GM19240 (cell line): Measurements from ENCODE around the gene PDXDC1.
"Not testable (repeated sequence)": the region's sequence is repeated elsewhere in the genome, so short reads cannot be mapped to it uniquely, and the experiment has no call there.

Experiments used
- DNase-seq: peaks from one replicate; pipeline ENCODE4 v3.0.0; 2011; ENCODE audit warnings: low spot score; ENCODE audit not compliant: insufficient read length

PDXDC1 gene

DNA sequence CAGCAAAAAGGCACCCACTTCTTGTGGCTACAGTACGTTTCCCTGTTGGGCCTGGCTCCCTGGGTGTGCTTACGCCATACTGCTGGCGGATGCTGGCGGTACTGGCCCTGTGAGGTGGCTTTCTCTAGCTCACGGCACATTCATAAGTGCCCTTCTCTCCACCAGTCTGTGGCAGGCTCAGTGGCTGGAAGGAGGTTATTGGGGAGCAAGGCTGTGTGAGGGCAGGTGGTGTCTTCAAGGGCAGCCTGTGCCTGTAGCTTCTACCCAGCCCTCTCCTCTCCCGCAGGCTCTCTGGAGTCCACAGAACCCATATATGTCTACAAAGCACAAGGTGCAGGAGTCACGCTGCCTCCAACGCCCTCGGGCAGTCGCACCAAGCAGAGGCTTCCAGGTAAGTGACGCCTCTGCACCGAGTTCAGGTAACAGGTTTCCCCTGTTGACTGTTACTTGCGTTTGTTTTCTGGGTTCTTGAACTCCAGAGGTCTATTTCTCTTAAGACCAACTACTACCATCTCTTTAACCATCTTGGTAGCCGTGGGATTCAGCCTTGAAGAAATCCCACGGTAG, 60.4 kb downstream of the PDXDC1 start:
- no peak for DNase-seq

DNA sequence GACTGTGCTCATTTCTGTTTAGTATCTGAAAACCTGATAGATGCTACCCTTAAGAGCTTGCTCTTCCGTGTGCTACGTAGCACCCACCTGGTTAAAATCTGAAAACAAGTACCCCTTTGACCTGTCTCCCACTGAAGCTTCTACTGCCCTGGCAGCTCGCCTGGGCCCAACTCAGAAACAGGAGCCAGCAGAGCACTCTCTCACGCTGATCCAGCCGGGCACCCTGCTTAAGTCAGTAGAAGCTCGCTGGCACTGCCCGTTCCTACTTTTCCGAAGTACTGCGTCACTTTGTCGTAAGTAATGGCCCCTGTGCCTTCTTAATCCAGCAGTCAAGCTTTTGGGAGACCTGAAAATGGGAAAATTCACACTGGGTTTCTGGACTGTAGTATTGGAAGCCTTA, 62.2 kb downstream of the PDXDC1 start:
- no peak for DNase-seq

DNA sequence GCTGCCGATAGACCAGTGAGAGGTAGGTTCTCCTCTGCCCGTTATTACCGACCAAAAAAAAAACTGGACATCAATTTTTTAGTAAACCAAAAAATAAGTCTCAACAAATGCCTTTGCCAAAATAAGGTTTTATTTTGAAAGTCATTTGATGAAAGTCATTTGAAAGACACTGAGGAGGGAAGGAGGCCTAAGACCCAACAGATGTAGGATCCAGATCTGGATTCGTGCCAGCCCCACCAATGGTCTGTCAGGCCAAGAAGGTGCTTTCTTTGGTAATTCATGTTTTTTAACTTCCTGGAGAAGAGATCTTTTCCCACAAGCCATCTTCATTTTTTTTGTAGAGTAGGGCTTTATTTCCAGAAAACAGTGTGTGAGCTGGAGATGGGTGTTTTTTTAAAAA, 62.9 kb downstream of the PDXDC1 start:
- DNase-seq = no peak

DNA sequence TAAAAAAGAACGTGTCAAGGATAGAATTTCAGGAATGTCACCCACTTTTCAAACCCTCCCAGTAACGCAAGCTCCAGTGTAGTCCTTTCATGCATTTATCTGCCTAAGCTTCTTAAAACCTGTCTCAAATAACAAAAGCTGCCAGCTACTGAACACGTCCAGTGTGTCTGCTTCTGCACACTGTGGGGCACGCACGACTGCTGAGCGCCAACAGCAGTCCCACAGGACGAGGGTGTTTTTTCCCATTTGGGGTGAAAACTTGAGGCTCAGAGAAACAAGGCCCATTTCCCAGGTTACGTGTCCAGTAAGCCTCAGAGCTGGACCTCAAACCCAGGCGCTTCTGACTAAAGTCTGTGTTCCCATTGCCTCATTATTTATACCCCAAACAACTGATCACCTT, 63.9 kb downstream of the PDXDC1 start:
- DNase-seq = no peak

DNA sequence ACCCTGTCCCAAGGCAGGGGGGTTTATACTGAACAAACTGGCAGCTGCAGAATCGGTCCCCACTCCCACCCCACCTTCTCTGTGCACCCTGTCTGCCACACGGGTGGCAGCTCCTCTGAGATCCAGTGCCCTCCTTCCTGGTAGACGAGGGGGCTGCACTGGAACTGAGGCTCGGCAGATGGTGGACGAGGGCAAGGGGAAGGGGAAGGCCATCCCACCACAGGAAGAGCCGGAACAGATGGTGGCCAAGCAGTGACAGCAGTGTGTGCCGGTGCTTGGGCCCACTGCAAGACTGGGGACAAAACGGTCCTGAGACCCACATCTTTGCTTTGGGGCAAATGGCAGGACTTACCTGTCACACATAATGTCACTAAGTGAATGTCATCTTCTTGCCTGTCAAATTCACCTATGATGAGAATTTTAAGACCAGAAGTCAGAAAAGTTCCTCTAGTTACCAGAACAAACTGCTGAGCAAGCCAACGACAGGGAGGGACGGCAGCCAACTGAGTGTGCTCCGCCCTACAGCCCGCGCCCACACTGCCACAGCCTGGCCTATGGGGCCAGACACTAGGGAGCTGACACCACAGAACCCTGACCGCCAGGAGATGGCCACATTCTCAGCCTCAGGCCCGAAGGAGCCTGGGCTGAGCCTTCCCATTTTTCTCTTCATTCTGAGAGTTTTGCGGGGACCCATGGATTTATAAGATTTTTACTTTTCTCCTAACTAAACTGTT, 66.6 kb downstream of the PDXDC1 start:
- DNase-seq = no peak

DNA sequence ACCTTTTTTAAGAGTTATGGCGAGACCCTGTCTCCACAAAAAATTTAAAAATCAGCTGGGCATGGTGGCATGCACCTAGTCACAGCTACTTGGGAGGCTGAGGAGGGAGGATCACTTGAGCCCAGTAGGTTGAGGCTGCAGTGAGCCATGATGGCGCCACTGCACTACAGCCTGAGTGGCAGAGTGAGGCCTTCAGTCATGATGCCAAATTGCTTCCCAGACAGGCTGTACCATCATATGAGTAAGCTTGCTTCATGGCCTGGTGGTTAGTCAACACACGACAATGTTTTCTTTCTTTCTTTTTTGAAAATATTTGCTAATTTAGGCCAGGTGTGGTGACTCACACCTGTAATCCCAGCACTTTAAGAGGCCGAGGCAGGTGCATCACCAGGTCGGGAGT, 68.5 kb downstream of the PDXDC1 start:
- no peak for DNase-seq

DNA sequence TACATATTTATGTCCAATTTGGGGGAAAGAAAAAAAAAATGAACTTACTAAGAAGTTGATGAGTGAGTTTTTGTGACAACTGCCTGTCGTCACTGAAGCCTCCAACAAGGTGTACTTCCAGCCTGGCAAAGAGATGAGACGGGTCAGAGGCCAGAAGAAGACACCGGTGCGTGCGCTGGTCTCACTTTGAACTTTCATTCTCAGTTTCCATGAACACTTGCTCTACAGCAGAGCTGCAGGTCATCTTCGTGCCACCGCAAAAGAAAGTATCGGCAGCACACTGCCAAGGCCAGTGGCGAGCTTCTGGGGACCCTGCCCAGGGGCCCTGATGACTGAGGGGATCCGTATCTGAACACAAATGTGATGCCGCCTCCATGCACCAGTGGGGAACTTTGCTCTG, 69.5 kb downstream of the PDXDC1 start:
- DNase-seq = no peak

DNA sequence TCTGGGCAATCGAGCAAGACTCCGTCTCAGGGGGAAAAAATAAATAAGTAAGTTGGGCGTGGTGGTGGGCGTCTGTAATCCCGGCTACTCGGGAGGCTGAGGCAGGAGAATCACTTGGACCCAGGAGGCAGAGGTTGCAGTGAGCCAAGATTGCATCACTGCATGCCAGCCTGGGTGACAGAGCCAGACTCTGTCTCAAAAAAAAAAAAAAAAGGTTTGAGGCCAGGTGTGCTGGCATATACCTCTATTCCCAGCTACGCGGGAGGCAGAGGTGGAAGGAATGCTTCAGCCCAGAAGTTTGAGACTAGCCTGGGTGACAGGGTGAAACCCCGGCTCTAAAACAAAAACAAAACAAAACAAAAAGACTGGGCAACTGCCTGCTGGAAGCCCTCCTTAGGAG, 70.4 kb downstream of the PDXDC1 start:
- DNase-seq = not testable (repeated sequence)

DNA sequence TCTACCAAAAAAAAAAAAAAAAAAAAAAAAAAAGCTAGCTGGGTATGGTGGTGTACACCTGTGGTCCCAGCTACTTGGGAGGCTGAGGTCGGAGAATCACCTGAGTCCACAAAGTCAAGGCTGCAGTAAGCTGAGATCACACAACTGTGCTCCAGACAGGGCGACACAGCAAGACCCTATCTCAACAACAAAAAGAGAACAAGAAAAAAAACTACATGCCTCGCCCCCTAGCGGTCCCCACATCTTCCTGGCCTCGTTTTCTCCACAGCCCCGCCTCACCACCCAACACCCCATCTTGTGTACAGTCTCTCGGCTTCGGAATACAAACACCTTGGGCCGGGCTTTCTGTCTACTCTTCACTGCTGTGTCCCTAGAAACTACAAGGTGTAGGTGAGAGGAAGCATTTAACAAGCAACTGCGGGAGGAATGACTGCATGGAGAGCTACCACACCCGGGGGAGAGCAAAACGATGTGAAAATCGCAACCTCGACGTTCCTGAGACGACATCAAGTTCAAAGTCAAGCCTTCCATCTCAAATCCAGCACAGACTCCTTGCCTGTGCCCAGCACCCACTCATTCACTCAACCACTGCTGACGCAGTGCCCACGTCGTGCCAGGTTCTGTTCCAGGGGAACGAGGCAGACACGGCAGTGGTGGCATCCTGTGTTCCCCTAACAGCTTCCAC, 72.0 kb downstream of the PDXDC1 start:
- no peak for DNase-seq

DNA sequence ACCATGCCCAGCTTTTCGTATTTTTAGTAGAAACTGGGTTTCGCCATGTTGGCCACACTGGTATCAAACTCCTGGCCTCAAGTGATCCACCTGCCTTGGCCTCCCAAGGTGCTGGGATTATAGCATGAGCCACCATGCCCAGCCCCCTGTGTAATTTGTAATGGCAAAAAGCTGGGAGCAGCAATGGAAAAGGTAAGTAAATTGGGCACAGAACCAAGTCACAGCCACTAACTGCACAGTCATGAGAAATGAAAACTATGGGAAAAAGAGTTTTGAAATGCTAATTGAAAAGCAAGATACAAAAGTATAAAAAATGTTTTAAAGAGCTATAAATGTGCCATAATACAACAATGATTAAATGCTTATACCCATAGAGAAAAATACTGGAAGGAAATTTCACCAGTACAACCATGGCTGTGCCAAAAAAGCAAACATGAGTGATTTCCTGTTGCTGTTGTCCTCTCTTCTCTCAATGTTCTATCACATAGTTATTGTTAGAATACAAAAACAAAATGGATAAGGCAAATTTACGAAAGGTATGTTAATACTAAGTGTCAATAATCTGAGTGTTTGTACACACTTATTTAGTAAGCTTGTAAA, 74.9 kb downstream of the PDXDC1 start:
- no peak for DNase-seq

DNA sequence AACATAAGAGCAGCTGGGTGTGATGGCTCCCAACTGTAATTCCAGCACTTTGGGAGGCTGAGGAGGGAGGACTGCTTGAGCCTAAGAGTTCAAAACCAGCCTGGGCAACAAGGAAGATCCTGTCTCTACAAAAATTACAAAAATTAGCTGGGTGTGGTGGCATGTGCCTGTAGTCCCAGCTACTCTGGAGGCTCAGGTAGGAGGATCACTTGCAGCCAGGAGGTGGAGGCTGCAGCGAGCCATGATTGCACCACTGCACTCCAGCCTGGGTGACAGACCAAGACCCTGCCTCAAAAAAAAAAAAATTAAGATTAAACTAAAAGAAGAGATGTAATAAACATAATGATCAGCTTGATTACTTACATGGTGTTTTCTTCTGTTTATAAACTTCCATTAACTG, 75.6 kb downstream of the PDXDC1 start:
- DNase-seq = not testable (repeated sequence)

DNA sequence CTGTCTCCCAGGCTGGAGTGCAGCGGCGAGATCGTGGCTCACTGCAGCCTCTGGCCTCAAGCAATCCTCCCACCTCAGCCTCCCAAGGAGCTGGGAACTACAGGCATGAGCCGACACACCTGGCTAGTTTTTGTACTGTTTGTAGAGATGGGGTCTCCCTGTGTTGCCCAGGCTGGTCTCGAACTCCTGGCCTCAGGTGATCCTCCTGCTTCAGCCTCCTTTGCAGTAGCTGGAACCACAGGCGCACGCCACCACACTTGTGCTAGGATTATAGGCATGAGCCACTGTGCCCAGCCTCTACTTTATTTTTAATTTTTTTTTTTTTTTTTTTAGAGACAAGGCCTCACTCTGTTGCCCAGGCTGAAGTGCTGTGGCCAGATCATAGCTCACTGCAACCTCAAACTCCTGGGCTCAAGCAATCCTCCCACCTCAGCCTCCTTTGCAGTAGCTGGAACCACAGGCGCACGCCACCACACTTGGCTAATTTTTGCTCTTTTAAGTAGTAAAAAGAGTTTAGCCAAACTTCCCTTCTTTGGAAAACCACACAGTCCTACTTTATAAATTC, 76.6 kb downstream of the PDXDC1 start:
- no peak for DNase-seq

DNA sequence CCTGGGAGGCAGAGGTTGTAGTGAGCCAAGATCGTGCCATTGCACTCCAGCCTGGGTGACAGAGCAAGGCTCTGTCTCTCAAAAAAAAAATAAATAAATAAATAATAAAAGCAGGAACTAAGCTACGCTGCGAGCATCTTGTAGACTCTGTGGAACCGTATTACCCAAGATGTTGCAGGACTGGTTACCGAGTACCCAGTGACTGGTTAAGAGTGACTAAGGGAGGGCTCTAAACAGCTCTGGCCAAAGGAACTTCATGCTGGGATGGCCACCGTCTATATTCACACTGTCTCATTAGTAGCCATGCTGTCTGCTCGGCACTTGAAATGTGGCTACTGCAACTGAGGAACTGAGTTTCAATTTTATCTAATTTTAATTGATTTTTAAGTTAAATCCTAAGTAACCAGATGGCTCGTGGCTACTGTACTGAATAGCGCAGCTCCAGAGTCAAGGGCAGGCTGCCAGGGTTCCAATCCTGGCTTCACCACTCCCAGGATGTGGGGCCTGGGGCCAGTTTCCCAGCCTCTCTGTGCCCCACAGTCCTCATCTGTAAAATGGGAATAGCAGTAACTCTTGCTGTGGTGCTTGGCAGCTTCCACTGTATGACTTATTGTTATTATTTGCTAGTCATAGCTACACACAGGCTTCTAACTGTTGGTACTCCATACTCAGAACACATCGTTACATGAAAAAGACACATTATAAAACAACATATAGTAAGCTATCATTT, 78.1 kb downstream of the PDXDC1 start:
- no peak for DNase-seq

DNA sequence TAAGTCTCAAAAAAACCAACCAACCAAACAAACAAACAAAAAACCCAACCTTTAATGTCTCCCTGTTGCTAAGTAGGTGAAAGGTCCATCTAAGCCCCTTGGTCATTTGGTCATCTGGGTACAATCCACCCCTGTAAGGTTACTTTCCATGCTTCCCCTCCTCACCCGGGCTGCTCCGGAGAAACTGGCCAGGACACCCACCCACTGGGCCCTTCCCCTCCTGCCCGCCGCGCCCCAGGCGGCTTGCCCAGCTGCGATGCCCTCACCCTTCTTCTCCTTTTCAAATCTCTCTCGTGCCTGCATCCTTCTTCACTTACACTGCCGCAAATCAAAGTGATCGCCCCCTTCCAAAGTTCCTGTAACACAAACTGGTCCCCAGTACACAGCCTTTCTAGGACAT, 79.1 kb downstream of the PDXDC1 start:
- no peak for DNase-seq

DNA sequence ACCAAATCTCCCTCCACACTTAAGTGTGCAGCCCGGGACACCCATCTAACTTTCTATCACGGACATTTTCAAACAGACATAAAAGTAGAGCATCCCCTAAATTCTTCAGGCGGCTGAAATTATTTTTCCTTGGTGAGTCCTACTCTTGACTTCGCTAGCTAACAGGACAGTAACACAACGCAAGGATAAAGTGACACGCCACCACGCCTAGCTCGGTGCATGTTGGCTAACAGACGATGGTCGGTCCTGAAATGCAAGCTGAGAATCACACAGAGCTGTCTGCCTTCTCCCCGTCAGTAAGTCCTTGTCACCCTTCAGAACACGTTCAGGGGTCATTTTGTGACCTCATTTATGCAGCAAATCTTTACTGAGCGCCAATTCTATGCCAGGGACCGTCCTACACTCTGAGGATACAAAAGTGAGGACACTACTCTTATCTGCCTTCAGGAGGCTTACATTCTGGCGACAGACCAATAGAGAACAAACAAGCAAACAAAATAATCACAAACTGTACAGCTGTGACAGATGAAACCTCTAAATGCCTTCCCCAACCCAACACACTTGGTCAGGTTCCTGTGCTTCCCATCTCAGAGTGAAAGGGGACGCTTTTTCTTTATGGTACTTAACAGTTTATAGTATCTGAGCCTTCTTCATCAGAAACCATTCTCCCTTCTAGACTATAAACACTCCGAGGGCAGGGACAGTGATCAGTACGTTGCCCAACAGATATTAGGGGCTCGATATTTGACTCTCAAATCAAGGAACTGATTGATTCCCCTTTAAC, 79.7 kb downstream of the PDXDC1 start:
- DNase-seq = no peak

DNA sequence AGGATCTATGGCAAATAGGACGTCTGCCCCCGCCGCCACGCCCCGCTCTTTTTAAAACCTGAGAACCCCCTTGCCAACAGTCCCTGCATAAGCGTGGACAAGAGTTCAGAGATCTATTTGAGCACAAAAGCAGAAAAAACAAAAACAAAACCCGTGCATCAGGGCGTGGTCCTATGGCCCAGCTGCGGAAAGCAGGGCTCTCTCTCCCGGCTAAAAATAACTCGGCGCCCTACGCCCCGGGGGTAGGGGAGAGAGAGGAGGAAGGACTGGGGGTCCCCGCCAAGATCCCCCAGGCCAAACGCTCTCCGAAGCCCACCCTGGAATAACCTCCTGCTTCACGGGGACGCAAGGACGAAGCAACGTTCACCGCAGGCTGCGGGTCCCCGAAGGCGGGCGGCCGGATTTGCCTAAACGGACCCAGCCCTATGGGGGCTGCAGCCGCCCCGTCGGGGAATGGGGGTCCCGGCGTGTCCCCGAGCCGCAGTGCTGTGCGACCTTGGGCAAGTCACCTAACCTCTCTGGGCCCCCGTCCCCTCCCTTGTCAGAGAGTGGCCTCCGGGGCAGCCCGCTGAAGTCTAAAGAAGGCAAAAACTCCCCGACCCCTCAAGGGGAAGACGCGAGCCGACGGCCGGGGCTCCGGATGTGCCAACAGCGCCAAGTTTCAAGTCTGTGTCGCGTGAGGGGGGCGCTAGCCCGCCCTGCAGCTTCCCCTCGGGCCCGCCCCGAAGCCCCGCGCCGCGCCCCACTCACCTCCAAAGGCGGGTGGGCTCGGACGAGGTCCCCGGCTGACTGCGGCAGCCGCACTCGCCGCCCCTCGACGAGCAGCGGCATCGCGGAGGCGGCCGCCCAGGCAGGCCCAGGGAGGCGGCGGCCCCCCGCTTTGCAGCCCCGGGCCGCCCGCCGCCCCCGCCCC, 80.6 kb downstream of the PDXDC1 start:
- DNase-seq = peak; percentile 47

DNA sequence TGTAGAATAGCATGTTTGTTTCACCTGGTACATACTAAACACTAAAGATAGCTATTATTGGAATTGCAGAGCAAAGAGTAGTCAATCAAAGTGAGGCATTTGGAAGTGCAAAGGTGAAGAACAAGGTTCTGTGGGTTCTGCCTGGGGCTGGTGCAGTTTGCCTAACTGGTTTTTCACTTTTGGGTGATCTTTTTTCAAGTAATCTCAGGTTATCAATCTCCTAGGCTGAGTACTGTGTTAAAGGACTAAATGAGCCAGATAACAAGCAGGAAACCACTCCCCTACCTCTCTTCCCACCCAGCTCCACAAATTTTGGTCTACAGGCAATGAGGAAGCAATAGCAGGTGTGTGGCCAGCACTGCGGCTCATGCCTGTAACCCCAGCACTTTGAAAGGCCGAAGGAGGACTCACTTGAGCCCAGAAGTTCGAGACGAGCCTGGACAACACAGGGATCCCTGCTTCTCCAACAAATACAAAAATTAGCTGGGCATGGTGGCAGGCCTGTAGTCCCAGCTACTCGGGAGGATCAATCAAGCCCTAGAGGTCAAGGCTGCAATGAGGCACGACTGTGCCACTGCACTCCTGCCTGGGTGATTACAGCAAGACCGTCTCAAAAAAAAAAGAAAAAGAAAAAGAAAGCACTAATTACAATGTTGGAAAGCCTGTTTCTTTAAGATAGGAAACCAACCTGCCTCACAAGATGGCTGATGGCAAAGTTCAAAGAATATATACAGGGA, 83.0 kb downstream of the PDXDC1 start:
- DNase-seq = no peak

DNA sequence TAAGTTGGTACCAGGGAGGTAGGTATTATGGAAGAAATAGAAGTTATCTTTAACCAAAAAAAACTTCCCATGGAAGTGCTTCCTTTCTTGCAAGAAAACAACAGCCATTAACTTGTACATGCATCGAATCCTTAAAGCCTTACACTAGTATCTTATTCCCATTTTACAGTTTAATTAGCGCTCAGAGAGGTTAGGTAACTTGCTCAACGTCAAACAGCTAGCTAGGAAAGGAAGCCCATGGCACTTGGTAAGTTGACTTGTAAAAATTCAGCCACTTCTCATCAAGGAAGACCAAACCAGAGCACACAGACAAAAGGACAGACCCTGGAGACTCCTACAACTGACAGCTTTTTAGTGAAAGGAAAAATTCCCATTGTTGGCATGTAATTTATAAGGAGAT, 84.5 kb downstream of the PDXDC1 start:
- no peak for DNase-seq
